Spinal cord (tissue), 10 donors: ENCODE results near the gene GPRASP2. TPM values are rescaled to one million over a fixed set of nuclear protein-coding genes. Genes with fewer than 3 reads are reported as not detected.

Source experiments
- DNase-seq, 6 donors: peaks; one replicate each; pipeline versions ENCODE4 v3.0.0 to v3.0.0-alpha.2; 2013 to 2015; ENCODE audit warnings: low spot score in 6 of 6, low read depth in 4 of 6
- H3K27ac ChIP-seq: one replicate; pipeline ENCODE4 v1.5.1; 2013; ENCODE audit warnings: low read depth, low read length, control low read depth
- H3K27me3 ChIP-seq: one replicate; pipeline ENCODE4 v1.6.1; 2013; ENCODE audit warnings: low read length; ENCODE audit not compliant: control insufficient read depth, insufficient read depth
- H3K36me3 ChIP-seq: one replicate; pipeline ENCODE4 v1.6.1; 2013; ENCODE audit warnings: low read length; ENCODE audit not compliant: control insufficient read depth, insufficient read depth
- H3K4me1 ChIP-seq: one replicate; pipeline ENCODE4 v1.6.1; 2013; ENCODE audit warnings: low read length; ENCODE audit not compliant: control insufficient read depth, insufficient read depth
- H3K4me3 ChIP-seq: one replicate; pipeline ENCODE4 v1.5.1; 2013; ENCODE audit warnings: low read depth, low read length, control low read depth
- H3K9me3 ChIP-seq: one replicate; pipeline ENCODE4 v1.6.1; 2013; ENCODE audit warnings: low read length; ENCODE audit not compliant: control insufficient read depth, insufficient read depth
- WGBS: methylation state at CpG from one replicate; pipeline ENCODE4 v1.1.5; 2013; ENCODE audit warnings: missing lambda C conversion rate; ENCODE audit not compliant: insufficient coverage; 5-methylcytosine and 5-hydroxymethylcytosine counted together
- polyA plus RNA-seq, 2 donors: library from polyadenylated mRNA; unstranded; fragments of 120-200 nt; gene quantifications; one replicate each; pipeline ENCODE4 v1.2.1, GENCODE V29; 2013; ENCODE audit not compliant: insufficient read length in 2 of 2
- total RNA-seq, 2 donors: library from RNA; depleted of rRNA in 1 of 2; stranded (reverse); fragments of 120-200 nt in 1 of 2; fragments of >200 nt in 1 of 2; gene quantifications; one replicate each; pipeline versions ENCODE4 v1.2.3 to v1.2.4, GENCODE V29; 2013 to 2014
- donor health status: healthy.

Gene GPRASP2
- total and polyA plus RNA-seq, 4 donors: 64.5 to 101 (median 69.2) TPM

GRCh38 chrX:102728646-102729045, 16.4 kb downstream of the GPRASP2 start:
- Histone ChIP-seq H3K9me3 (no peaks in the 10 kb centered on the region), H3K4me1 (no peaks in the 10 kb centered on the region), H3K27me3 (peaks cover 2% of the 10 kb centered on the region), H3K4me3 (no peak overlapping the region), H3K36me3 (no peaks in the 10 kb centered on the region), H3K27ac (no peak overlapping the region)
- DNase-seq: no peak
- no CpG with 5 or more reads among the region's 1 CpG for WGBS

GRCh38 chrX:102739657-102740056, 27.4 kb downstream of the GPRASP2 start:
- H3K4me3 ChIP-seq: no peak overlapping the region
- 45% methylated on average over 6 of the region's 7 CpGs for WGBS
- H3K27ac ChIP-seq: no peak overlapping the region
- peak in 2 of 6 donors; percentile 1 to 30 for DNase-seq
- no peaks in the 10 kb centered on the region for H3K4me1 ChIP-seq
- H3K9me3 ChIP-seq: no peaks in the 10 kb centered on the region
- peaks cover 6% of the 10 kb centered on the region for H3K27me3 ChIP-seq
- H3K36me3 ChIP-seq: no peaks in the 10 kb centered on the region

- H3K4me1 ChIP-seq: peaks cover 11% of the 10 kb centered on the region
- no peak for DNase-seq
- H3K4me3 ChIP-seq: no peak overlapping the region
- peaks cover 11% of the 10 kb centered on the region for H3K27me3 ChIP-seq
- no CpG with 5 or more reads among the region's 1 CpG for WGBS
- H3K36me3 ChIP-seq: no peaks in the 10 kb centered on the region
- no peaks in the 10 kb centered on the region for H3K9me3 ChIP-seq
- no peak overlapping the region for H3K27ac ChIP-seq
These were observed 32.1 kb downstream of the GPRASP2 start for GRCh38 chrX:102744307-102744706.

- peak in 1 of 6 donors; percentile 5 for DNase-seq
- H3K27ac ChIP-seq: no peak overlapping the region
- peak overlapping the region; percentile 61 for H3K4me3 ChIP-seq
- no peaks in the 10 kb centered on the region for H3K36me3 ChIP-seq
- H3K9me3 ChIP-seq: no peaks in the 10 kb centered on the region
- peaks cover 14% of the 10 kb centered on the region for H3K27me3 ChIP-seq
- peaks cover 11% of the 10 kb centered on the region for H3K4me1 ChIP-seq
- 23% methylated on average over 12 of the region's 14 CpGs for WGBS
These were observed 33.2 kb downstream of the GPRASP2 start for GRCh38 chrX:102745513-102745856.

GRCh38 chrX:102745857-102746584, 33.8 kb downstream of the GPRASP2 start:
- no peaks in the 10 kb centered on the region for H3K36me3 ChIP-seq
- peak overlapping the region; percentile 61 for H3K4me3 ChIP-seq
- WGBS: 22% methylated on average over 61 of the region's 61 CpGs
- peak overlapping the region; percentile 43 for H3K27ac ChIP-seq
- peak in 5 of 6 donors; percentile 19 to 91 (median 54) for DNase-seq
- H3K4me1 ChIP-seq: peaks cover 11% of the 10 kb centered on the region
- H3K9me3 ChIP-seq: no peaks in the 10 kb centered on the region
- H3K27me3 ChIP-seq: peaks cover 13% of the 10 kb centered on the region

- Histone ChIP-seq H3K27me3 (peaks cover 2% of the 10 kb centered on the region), H3K27ac (no peak overlapping the region), H3K4me3 (no peak overlapping the region), H3K36me3 (no peaks in the 10 kb centered on the region), H3K9me3 (no peaks in the 10 kb centered on the region), H3K4me1 (no peaks in the 10 kb centered on the region)
- no peak for DNase-seq
- 52% methylated on average over 2 of the region's 2 CpGs for WGBS
These were observed 53.0 kb downstream of the GPRASP2 start for GRCh38 chrX:102765217-102765616.

- peak in 1 of 6 donors; percentile 86 for DNase-seq
These were observed 53.6 kb downstream of the GPRASP2 start for GRCh38 chrX:102765809-102766208.

GRCh38 chrX:102767287-102767686, 55.0 kb downstream of the GPRASP2 start:
- Histone ChIP-seq H3K27ac (no peak overlapping the region), H3K9me3 (no peaks in the 10 kb centered on the region), H3K27me3 (peaks cover 2% of the 10 kb centered on the region), H3K36me3 (no peaks in the 10 kb centered on the region), H3K4me1 (no peaks in the 10 kb centered on the region), H3K4me3 (no peak overlapping the region)
- DNase-seq: no peak
- no CpG with 5 or more reads among the region's 1 CpG for WGBS

More at GRCh38 chrX:102765809-102766208, 53.6 kb downstream of the GPRASP2 start:
- H3K9me3 ChIP-seq: no peaks in the 10 kb centered on the region
- no peaks in the 10 kb centered on the region for H3K36me3 ChIP-seq
- H3K27me3 ChIP-seq: peaks cover 2% of the 10 kb centered on the region
- H3K4me3 ChIP-seq: no peak overlapping the region
- H3K27ac ChIP-seq: no peak overlapping the region
- no peaks in the 10 kb centered on the region for H3K4me1 ChIP-seq
- WGBS: 58% methylated on average over 2 of the region's 4 CpGs
